ENCODE measurements around the gene PARS2. TPM values are rescaled to one million over a fixed set of nuclear protein-coding genes. Genes with fewer than 3 reads are reported as not detected.

Gene PARS2
- total RNA-seq, 1 donor from 2014 or later: 5.4 TPM

DNA sequence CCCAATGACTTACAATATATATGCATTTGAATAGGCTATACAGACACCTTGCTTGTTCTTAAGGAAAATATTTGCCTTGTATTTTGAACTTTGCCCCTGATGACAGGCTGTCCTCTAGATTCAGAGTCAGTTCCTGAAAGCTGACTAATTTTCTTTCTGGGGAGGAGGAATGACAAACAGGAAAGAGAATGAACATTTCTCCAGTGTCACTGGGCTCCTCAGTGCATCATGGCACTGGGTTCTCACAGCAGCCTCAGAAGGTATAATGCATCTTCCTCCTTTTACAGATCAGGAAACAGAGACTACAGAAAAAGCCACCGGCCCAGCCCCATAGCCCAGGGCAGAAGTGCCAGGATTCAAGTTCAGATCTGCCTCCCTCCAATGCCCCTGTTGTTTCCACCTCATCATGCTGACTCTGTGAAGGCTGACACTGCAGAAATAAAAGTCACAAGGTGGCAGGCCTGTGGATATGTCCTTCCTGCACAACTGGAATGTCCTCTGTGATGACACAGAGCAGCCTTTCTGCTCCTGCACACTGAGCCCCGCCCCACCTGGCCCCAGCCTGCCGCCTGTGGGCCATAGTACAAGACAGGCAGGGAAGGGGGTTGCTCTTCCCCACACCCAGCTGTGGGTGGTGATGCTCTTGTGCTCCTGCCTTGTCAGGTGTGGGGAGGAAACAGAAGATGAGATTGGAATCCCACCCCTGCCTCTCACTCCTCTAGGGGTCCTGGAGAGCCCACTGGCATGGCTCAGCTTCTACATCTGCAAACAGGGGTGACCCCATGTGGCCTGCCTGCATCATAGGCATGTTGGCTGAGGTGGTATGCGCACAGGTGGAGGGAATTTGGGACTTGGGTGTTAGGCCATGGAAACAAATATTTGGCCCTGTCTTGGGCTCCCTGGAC, 30.4 kb upstream of the PARS2 start:
- H3K36me3 Mint-ChIP-seq (ENCODE audit: low read depth, unreplicated experiment): peaks cover 1% of the 10 kb centered on the region
- H3K4me3 ChIP-seq (ENCODE audit: insufficient read depth, low read depth, low read length): no peak overlapping the region
- no peak overlapping the region for H3K27ac ChIP-seq (ENCODE audit: low read depth, low read length)
- no peaks in the 10 kb centered on the region for H3K79me2 ChIP-seq (ENCODE audit: insufficient read depth, low read length)
- H3K27me3 ChIP-seq (ENCODE audit: insufficient read depth, low read length): peaks cover 10% of the 10 kb centered on the region
- H3K9ac ChIP-seq (ENCODE audit: low read length): no peak overlapping the region
- peaks cover 10% of the 10 kb centered on the region for H3K27me3 Mint-ChIP-seq (ENCODE audit: low read depth, unreplicated experiment)
- H3K9me3 Mint-ChIP-seq (ENCODE audit: unreplicated experiment): peaks cover 5% of the 10 kb centered on the region
- no peak for FAIRE-seq
- peaks cover 9% of the 10 kb centered on the region for H3K4me1 Mint-ChIP-seq (ENCODE audit: low read depth, unreplicated experiment)
- no peak overlapping the region for H2AFZ ChIP-seq (ENCODE audit: low read depth, low read length)
- peaks cover 6% of the 10 kb centered on the region for H3K9me3 ChIP-seq (ENCODE audit: insufficient read depth, low read depth, low read length)
- peak overlapping the region; percentile 34 for H3K27ac Mint-ChIP-seq (ENCODE audit: unreplicated experiment)
- H3K4me1 ChIP-seq (ENCODE audit: insufficient read depth, low read length): no peaks in the 10 kb centered on the region
- H3K4me2 ChIP-seq (ENCODE audit: low read length): no peak overlapping the region
- H4K20me1 ChIP-seq (ENCODE audit: insufficient read depth, low read length): no peaks in the 10 kb centered on the region
- TF ChIP-seq EZH2 (IDR thresholded peaks at IDR 0.05; ENCODE audit: insufficient read depth, low read length): no peak
- TF ChIP-seq, protein P1, sequence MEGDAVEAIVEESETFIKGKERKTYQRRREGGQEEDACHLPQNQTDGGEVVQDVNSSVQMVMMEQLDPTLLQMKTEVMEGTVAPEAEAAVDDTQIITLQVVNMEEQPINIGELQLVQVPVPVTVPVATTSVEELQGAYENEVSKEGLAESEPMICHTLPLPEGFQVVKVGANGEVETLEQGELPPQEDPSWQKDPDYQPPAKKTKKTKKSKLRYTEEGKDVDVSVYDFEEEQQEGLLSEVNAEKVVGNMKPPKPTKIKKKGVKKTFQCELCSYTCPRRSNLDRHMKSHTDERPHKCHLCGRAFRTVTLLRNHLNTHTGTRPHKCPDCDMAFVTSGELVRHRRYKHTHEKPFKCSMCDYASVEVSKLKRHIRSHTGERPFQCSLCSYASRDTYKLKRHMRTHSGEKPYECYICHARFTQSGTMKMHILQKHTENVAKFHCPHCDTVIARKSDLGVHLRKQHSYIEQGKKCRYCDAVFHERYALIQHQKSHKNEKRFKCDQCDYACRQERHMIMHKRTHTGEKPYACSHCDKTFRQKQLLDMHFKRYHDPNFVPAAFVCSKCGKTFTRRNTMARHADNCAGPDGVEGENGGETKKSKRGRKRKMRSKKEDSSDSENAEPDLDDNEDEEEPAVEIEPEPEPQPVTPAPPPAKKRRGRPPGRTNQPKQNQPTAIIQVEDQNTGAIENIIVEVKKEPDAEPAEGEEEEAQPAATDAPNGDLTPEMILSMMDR (IDR thresholded peaks at IDR 0.05; ENCODE audit: insufficient read depth, low read depth, low read length): no peak
- no peak overlapping the region for H3K4me3 Mint-ChIP-seq (ENCODE audit: unreplicated experiment)
- H3K36me3 ChIP-seq (ENCODE audit: insufficient read depth, low read length): no peaks in the 10 kb centered on the region
- no peak for DNase-seq (ENCODE audit: low read depth)

DNA sequence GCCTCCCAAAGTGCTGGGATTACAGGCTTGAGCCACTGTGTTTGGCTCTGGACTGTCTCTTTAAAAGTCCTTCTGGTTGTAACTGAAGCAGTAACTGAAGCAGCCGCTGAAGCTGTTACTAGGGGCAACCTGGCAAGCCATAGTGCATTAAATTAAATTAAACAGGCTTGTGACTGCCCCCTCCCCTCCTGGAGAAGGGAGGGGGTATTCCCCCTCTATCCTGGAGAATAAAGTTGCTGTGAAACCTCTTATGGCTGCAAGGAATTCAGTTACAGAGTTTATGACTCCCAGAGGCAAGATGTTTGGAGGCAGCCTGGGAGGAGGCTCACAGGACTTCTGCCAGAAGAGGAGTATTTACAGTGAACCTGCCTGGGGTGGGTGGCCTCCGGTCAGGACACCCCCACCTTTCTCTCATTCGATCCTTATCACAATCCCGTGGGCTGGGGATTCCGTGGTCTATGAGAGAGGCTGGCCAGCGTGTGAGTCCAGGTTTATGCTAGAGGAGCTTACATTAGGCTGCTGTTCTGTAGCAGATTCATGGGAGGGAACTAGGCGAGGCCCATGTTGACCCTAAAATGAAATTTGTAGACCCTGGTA, 28.5 kb upstream of the PARS2 start:
- Histone ChIP-seq H3K27me3 (ENCODE audit: insufficient read depth, low read length) (peaks cover 5% of the 10 kb centered on the region), H3K9ac (ENCODE audit: low read length) (no peak overlapping the region), H2AFZ (ENCODE audit: low read depth, low read length) (no peak overlapping the region), H4K20me1 (ENCODE audit: insufficient read depth, low read length) (no peaks in the 10 kb centered on the region), H3K4me2 (ENCODE audit: low read length) (no peak overlapping the region), H3K4me1 (ENCODE audit: insufficient read depth, low read length) (no peaks in the 10 kb centered on the region), H3K9me3 (ENCODE audit: insufficient read depth, low read depth, low read length) (peaks cover 6% of the 10 kb centered on the region), H3K79me2 (ENCODE audit: insufficient read depth, low read length) (no peaks in the 10 kb centered on the region), H3K36me3 (ENCODE audit: insufficient read depth, low read length) (no peaks in the 10 kb centered on the region), H3K27ac (ENCODE audit: low read depth, low read length) (no peak overlapping the region), H3K4me3 (ENCODE audit: insufficient read depth, low read depth, low read length) (no peak overlapping the region)
- Mint-ChIP-seq H3K4me1 (ENCODE audit: low read depth, unreplicated experiment) (peaks cover 9% of the 10 kb centered on the region), H3K27ac (ENCODE audit: unreplicated experiment) (no peak overlapping the region), H3K4me3 (ENCODE audit: unreplicated experiment) (no peak overlapping the region), H3K9me3 (ENCODE audit: unreplicated experiment) (peaks cover 5% of the 10 kb centered on the region), H3K27me3 (ENCODE audit: low read depth, unreplicated experiment) (peaks cover 22% of the 10 kb centered on the region), H3K36me3 (ENCODE audit: low read depth, unreplicated experiment) (peaks cover 1% of the 10 kb centered on the region)
- TF ChIP-seq, protein P1 (IDR thresholded peaks at IDR 0.05; ENCODE audit: insufficient read depth, low read depth, low read length): no peak
- no peak for TF ChIP-seq EZH2 (IDR thresholded peaks at IDR 0.05; ENCODE audit: insufficient read depth, low read length)
- DNase-seq (ENCODE audit: low read depth): no peak
- FAIRE-seq: no peak

Data from astrocyte (in vitro differentiated cells and primary cell).